Suprapubic skin (tissue), 4 donors: ENCODE data around the gene KCTD1.

Experiments
- EP300 ChIP-seq: sonication (generic); formaldehyde crosslinking; IDR thresholded peaks from one replicate; pipeline ENCODE4 v1.6.1; 2017; ENCODE audit warnings: antibody characterized with exemption
- POLR2A ChIP-seq, 2 donors: fragments of 450-650 bp; IDR thresholded peaks; one replicate each; pipeline ENCODE4 v1.6.1; 2017; ENCODE audit warnings: antibody characterized with exemption in 2 of 2, mild to moderate bottlenecking in 2 of 2, moderate library complexity in 2 of 2
- POLR2AphosphoS5 ChIP-seq, 3 donors: sonication (generic); formaldehyde crosslinking; IDR thresholded peaks; one replicate each; pipeline ENCODE4 v1.6.1; 2017; ENCODE audit warnings: antibody characterized with exemption in 3 of 3
- TF ChIP-seq, protein P1 (sequence below), 2 donors: fragments of 200-600 bp in 1 of 2; fragments of 450-650 bp in 1 of 2; sonication (generic) in 1 of 2; IDR thresholded peaks; one replicate each; pipeline ENCODE4 v1.5.1; 2016 to 2019; ENCODE audit warnings: antibody characterized with exemption in 2 of 2, mild to moderate bottlenecking in 1 of 2, moderate library complexity in 1 of 2

DNA sequence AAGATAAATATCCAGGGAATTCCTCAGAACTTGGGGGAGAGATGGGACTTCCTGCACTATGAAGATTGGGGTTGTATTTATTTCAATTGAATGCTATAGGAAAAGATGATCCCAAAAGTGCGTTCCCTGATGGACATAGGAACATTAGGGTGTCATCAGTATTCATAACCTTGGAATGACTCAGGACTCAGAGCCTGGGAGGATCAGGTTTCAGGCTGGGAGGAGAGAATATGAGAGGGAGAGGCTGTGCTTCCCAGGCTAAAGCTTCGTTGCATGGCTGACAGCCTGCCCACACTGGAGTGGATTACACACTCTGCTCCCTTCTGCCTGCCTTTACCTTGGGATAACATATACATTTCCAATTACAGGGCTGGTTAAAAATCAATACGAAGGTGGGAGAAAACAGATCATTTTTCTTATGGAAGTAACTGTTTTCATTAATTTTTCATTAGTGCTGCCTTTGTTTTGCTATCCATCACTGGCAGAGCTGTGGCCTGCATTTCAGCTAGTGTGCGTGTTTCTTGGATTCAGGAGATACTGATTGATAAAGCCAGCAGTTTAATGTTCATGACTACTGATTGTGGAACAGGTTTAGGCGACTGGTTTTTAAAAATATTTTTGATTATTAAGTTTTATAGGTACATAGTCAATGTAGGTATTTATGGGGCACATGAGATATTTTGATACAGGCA lies 118.7 kb downstream of the KCTD1 start:
- TF ChIP-seq, protein P1, sequence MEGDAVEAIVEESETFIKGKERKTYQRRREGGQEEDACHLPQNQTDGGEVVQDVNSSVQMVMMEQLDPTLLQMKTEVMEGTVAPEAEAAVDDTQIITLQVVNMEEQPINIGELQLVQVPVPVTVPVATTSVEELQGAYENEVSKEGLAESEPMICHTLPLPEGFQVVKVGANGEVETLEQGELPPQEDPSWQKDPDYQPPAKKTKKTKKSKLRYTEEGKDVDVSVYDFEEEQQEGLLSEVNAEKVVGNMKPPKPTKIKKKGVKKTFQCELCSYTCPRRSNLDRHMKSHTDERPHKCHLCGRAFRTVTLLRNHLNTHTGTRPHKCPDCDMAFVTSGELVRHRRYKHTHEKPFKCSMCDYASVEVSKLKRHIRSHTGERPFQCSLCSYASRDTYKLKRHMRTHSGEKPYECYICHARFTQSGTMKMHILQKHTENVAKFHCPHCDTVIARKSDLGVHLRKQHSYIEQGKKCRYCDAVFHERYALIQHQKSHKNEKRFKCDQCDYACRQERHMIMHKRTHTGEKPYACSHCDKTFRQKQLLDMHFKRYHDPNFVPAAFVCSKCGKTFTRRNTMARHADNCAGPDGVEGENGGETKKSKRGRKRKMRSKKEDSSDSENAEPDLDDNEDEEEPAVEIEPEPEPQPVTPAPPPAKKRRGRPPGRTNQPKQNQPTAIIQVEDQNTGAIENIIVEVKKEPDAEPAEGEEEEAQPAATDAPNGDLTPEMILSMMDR (IDR thresholded peaks at IDR 0.05) = no peak
- no peak for TF ChIP-seq POLR2A (IDR thresholded peaks at IDR 0.05)
- no peak for TF ChIP-seq POLR2AphosphoS5 (IDR thresholded peaks at IDR 0.05)
- TF ChIP-seq EP300 = no peak
